KOPT-K1 (cell line): ENCODE results near the gene DLST.

Experiments used
- H3K27ac ChIP-seq: fragments of 200-600 bp; sonication (generic); 2 replicates; pipeline ENCODE4 v1.5.1; 2016; ENCODE audit warnings: antibody characterized with exemption, mild to moderate bottlenecking, low read depth, low read length; ENCODE audit not compliant: poor library complexity, severe bottlenecking
- H3K36me3 ChIP-seq: fragments of 200-600 bp; sonication (generic); 2 replicates; pipeline ENCODE4 v1.5.1; 2017; ENCODE audit warnings: antibody characterized with exemption, mild to moderate bottlenecking, low read length, moderate library complexity; ENCODE audit not compliant: insufficient read depth
- H3K9me3 ChIP-seq: fragments of 200-600 bp; sonication (generic); 2 replicates; pipeline ENCODE4 v1.5.1; 2017; ENCODE audit warnings: antibody characterized with exemption, low read length, mild to moderate bottlenecking; ENCODE audit not compliant: insufficient read depth, poor library complexity, severe bottlenecking

The DLST gene

GRCh38 chr14:74875204-74875603 lies 6.5 kb upstream of the DLST start:
- no peaks in the 10 kb centered on the region for H3K9me3 ChIP-seq
- no peak overlapping the region for H3K27ac ChIP-seq
- no peaks in the 10 kb centered on the region for H3K36me3 ChIP-seq

DNA sequence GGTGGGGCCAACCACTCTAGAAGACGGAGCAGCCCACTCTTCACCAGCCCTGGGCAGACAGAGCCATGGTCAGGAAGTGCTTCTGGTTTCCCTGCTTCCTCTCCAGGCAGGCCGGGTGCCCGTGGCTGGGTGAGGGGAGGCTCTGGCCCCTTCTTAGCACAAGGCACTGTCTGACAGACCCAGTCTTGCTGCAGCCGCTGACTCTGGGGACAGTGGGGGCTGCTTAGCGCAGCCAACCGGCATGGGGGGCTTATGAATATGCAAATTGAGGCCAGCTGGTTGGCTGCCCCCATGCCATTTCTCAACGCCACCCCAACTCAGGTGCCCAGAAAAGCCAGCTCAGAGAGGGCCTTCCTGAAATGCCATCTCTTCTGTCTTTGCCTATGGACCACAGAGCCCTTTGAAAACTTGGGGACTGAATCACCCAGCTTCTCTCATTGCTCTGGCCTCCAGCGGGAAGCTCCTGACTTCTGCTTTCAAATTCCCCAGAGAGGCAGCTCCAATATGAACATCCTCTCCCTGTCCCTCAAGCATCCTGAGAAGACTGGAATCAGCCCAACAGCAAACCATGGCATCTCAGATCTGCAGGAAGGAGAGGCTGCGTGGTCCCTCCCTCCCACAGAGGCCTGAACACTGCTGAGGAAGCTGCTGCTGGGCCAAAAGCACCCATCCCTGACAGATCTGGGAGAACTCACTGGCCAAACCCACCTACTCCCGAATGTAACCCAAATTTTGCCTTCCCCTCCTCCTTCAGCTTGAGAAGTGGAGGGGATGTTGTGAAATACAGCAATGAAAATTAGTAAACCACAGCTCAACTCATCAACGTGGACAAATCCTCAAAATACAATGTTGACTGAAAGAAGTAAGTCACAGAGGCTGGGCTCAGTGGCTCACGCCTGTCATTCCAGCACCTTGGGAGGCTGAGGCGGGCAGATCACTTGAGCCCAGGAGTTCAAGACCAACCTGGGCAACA lies 5.5 kb upstream of the DLST start, which contains the start of gene PROX2:
TSS of gene PROX2 (minus strand) at position 205 of the 973 bp plus-strand sequence. CDS start 12,311 bp downstream, outside the sequence.
- peak within 1 kb of the TSS; percentile 38 for H3K27ac ChIP-seq
- H3K9me3 ChIP-seq: no peaks in the 10 kb centered on the region

GRCh38 chr14:74879427-74880182 lies 2.1 kb upstream of the DLST start:
- Histone ChIP-seq H3K9me3 (no peaks in the 10 kb centered on the region), H3K36me3 (peaks cover 11% of the 10 kb centered on the region; the same call in 1 of the 2 replicates), H3K27ac (no peak overlapping the region)

More for the DNA sequence above, 5.5 kb upstream of the DLST start, which contains the start of gene PROX2:
- H3K36me3 ChIP-seq: no peaks in the 10 kb centered on the region

GRCh38 chr14:74882103-74882920 lies 596 bp downstream of the DLST start:
- no peaks in the 10 kb centered on the region for H3K9me3 ChIP-seq
- peaks cover 36% of the 10 kb centered on the region for H3K36me3 ChIP-seq
- peak overlapping the region; percentile 85 for H3K27ac ChIP-seq

GRCh38 chr14:74886001-74886400 lies 4.3 kb downstream of the DLST start:
- Histone ChIP-seq H3K9me3 (no peaks in the 10 kb centered on the region), H3K36me3 (peaks cover 72% of the 10 kb centered on the region), H3K27ac (no peak overlapping the region)

- peaks cover 97% of the 10 kb centered on the region for H3K36me3 ChIP-seq
- H3K9me3 ChIP-seq: no peaks in the 10 kb centered on the region
- no peak overlapping the region for H3K27ac ChIP-seq
Measured at GRCh38 chr14:74888164-74889158, 6.7 kb downstream of the DLST start.

DNA sequence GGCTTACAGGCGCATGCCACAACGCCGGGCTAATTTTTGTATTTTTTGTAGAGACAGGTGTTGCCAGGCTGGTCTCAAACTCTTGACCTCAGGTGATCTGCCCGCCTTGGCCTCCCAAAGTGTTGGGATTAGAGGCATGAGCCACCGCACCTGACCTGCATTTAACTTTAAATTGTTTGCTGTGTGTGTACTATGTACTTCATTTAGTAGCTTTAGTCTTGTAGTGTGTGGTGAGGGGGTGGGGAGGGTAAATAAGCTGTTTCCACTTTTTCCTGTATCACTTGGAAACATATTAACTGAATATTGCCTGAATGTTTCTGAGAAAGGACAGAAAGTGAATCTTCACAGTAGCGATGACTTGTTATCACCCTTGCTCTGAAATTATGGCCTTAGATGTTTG lies 8.5 kb downstream of the DLST start:
- Histone ChIP-seq H3K36me3 (peaks cover 98% of the 10 kb centered on the region), H3K27ac (no peak overlapping the region), H3K9me3 (no peaks in the 10 kb centered on the region)

DNA sequence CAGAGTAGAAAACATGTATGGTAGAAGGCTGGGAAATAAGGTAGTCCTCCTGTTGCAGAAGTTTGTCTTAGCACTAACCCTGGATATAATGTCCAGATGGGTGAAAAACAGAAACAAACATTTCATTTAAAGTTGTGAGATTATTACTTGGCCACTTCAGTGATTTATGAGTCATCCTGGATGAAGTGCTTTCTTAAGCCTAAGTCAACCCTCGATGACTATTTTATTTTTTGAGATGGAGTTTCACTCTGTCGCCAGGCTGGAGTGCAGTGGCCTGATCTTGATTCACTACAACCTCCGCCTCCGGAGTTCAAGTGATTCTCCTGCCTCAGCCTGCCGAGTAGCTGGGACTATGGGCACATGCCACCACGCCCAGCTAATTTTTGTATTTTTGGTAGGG lies 10.2 kb downstream of the DLST start:
- no peaks in the 10 kb centered on the region for H3K9me3 ChIP-seq
- no peak overlapping the region for H3K27ac ChIP-seq
- peaks cover 98% of the 10 kb centered on the region for H3K36me3 ChIP-seq

GRCh38 chr14:74892745-74893144 lies 11.0 kb downstream of the DLST start:
- H3K27ac ChIP-seq: no peak overlapping the region
- H3K9me3 ChIP-seq: no peaks in the 10 kb centered on the region
- peaks cover 100% of the 10 kb centered on the region for H3K36me3 ChIP-seq

DNA sequence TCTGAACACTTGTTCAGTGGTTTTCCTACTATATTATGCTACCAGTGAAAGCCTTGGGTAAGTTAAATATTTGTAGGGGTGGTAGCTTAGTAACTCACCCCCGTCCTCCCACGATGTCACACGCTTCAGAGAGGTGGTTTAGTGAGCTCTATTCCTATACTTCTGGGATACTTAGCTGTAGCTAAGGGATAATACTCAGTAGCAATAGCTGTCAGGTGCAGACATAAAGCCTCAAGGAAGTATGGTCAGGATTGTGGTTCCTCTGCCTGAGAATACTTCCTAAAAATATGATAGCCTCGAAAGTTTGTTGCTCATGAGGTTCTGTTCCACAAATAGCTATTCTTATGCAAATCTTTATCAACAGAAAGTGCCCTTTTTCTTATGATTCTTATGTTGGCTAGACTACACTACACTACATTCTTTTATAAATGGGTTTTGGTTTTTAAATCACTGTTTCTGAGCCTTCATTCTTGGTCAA lies 11.9 kb downstream of the DLST start:
- no peak overlapping the region for H3K27ac ChIP-seq
- H3K9me3 ChIP-seq: no peaks in the 10 kb centered on the region
- peaks cover 100% of the 10 kb centered on the region for H3K36me3 ChIP-seq

- Histone ChIP-seq H3K36me3 (peaks cover 100% of the 10 kb centered on the region), H3K9me3 (no peaks in the 10 kb centered on the region), H3K27ac (no peak overlapping the region)
Measured at GRCh38 chr14:74896400-74896799, 14.7 kb downstream of the DLST start.

GRCh38 chr14:74897642-74898041 lies 15.9 kb downstream of the DLST start:
- H3K36me3 ChIP-seq: peaks cover 100% of the 10 kb centered on the region
- no peak overlapping the region for H3K27ac ChIP-seq
- no peaks in the 10 kb centered on the region for H3K9me3 ChIP-seq

- no peak overlapping the region for H3K27ac ChIP-seq
- H3K9me3 ChIP-seq: no peaks in the 10 kb centered on the region
- H3K36me3 ChIP-seq: peaks cover 100% of the 10 kb centered on the region
Measured at GRCh38 chr14:74898083-74898482, 16.4 kb downstream of the DLST start.
